A549 (cell line): ENCODE data around the gene SLC2A10. TPM values are rescaled to one million over a fixed set of nuclear protein-coding genes. Genes with fewer than 3 reads are reported as not detected.

Experiments
- ATAC-seq, 2 experiments: fragments of 200-7000 bp in 1 of 2; fragments of >200 bp in 1 of 2; cut with Nextera tagmentation in 1 of 2; cut with Tn5 transposase in 1 of 2; 3 replicates each; pipeline versions ENCODE4 v1.8.0 to v1.9.1; 2018 to 2020; ENCODE audit warnings: mild to moderate bottlenecking in 1 of 2, moderate library complexity in 1 of 2
- CTCF ChIA-PET: fragments of 300-600 bp; sonication (Branson Sonifier 250); formaldehyde crosslinking; extraction: SDS; loops from one replicate; lab custom pipeline; 2021; ENCODE audit warnings: antibody characterized with exemption, inconsistent platforms; lab: Yijun Ruan, JAX
- POLR2A ChIA-PET: fragments of 350-600 bp; formaldehyde crosslinking; extraction: SDS; loops from one replicate; lab custom pipeline; 2021; ENCODE audit warnings: antibody characterized with exemption, inconsistent platforms; lab: Yijun Ruan, JAX
- DNase-seq, 2 experiments: peaks; one replicate each; pipeline versions ENCODE4 v3.0.0 to v3.0.0-alpha.2; 2011 to 2016; ENCODE audit warnings: low read depth in 1 of 2, low spot score in 1 of 2
- FAIRE-seq: peaks from 2 replicates; lab custom pipeline; 2011; peaks lifted over from hg19 to GRCh38; lab: Jason Lieb, UNC
- H3K27ac ChIP-seq, 2 experiments: fragments of >200 bp; sonication (Bioruptor Twin); formaldehyde crosslinking; 3 replicates each; pipeline ENCODE4 v1.5.1; 2016 to 2017
- H3K4me1 ChIP-seq: fragments of >200 bp; sonication (Bioruptor Twin); formaldehyde crosslinking; 3 replicates; pipeline ENCODE4 v1.6.1; 2016
- H3K4me2 ChIP-seq: fragments of >200 bp; sonication (Bioruptor Twin); formaldehyde crosslinking; 3 replicates; pipeline ENCODE4 v1.6.1; 2016
- H3K4me3 ChIP-seq: fragments of >200 bp; sonication (Bioruptor Twin); formaldehyde crosslinking; 3 replicates; pipeline ENCODE4 v1.5.1; 2016
- H3K9me3 ChIP-seq: fragments of >200 bp; sonication (Bioruptor Twin); formaldehyde crosslinking; 3 replicates; pipeline ENCODE4 v1.6.1; 2016
- CBX2 ChIP-seq: fragments of 200-600 bp; sonication (generic); IDR thresholded peaks from 2 replicates; pipeline ENCODE4 v1.6.1; 2016; ENCODE audit warnings: low read depth, mild to moderate bottlenecking, borderline replicate concordance
- CBX8 ChIP-seq: fragments of 200-600 bp; sonication (generic); IDR thresholded peaks from 2 replicates; pipeline ENCODE4 v1.6.1; 2016
- CEBPB ChIP-seq, 2 experiments: fragments of >200 bp in 1 of 2; sonication (Bioruptor Twin) in 1 of 2; formaldehyde crosslinking in 1 of 2; IDR thresholded peaks; 2 replicates each; pipeline ENCODE4 v1.6.1; 2012 to 2016
- CHD2 ChIP-seq: fragments of 150-350 bp; IDR thresholded peaks from 2 replicates; pipeline ENCODE4 v1.6.1; 2014; ENCODE audit warnings: low read length; ENCODE audit not compliant: partially characterized antibody
- CHD4 ChIP-seq: fragments of 200-600 bp; sonication (generic); IDR thresholded peaks from 2 replicates; pipeline ENCODE4 v1.6.1; 2016; ENCODE audit warnings: antibody characterized with exemption, mild to moderate bottlenecking, borderline replicate concordance
- EHMT2 ChIP-seq: fragments of 200-600 bp; sonication (generic); IDR thresholded peaks from 2 replicates; pipeline ENCODE4 v1.6.1; 2016; ENCODE audit warnings: antibody characterized with exemption, low read depth, mild to moderate bottlenecking, moderate library complexity
- EP300 ChIP-seq, 2 experiments: fragments of >200 bp; sonication (Bioruptor Twin); formaldehyde crosslinking; IDR thresholded peaks; 2 replicates in 1 of 2; 3 replicates in 1 of 2; pipeline ENCODE4 v1.6.1; 2016 to 2017
- ESRRA ChIP-seq: fragments of 150-350 bp; IDR thresholded peaks from 2 replicates; pipeline ENCODE4 v1.6.1; 2014; ENCODE audit warnings: mild to moderate bottlenecking, low read length, borderline replicate concordance
- FOSL2 ChIP-seq, 2 experiments: fragments of 450-650 bp in 1 of 2; fragments of >200 bp in 1 of 2; sonication (Bioruptor Twin) in 1 of 2; formaldehyde crosslinking; IDR thresholded peaks; 2 replicates each; pipeline versions ENCODE4 v1.5.0 to v1.6.1; 2016 to 2020; ENCODE audit warnings: mild to moderate bottlenecking in 1 of 2, moderate library complexity in 1 of 2
- HDAC2 ChIP-seq: fragments of 200-600 bp; sonication (generic); IDR thresholded peaks from 2 replicates; pipeline ENCODE4 v1.6.1; 2016
- HOXA7 ChIP-seq: fragments of 250-450 bp; sonication (Bioruptor Pico); IDR thresholded peaks from 2 replicates; pipeline ENCODE4 v1.5.0; 2020; ENCODE audit warnings: mild to moderate bottlenecking, moderate library complexity
- HOXB13 ChIP-seq: fragments of 250-450 bp; sonication (Bioruptor Pico); IDR thresholded peaks from 2 replicates; pipeline ENCODE4 v1.5.0; 2020; ENCODE audit warnings: low read depth, mild to moderate bottlenecking, moderate library complexity
- JUN ChIP-seq, 2 experiments: fragments of >200 bp; sonication (Bioruptor Twin); formaldehyde crosslinking; IDR thresholded peaks; 2 replicates in 1 of 2; 3 replicates in 1 of 2; pipeline ENCODE4 v1.6.1; 2016 to 2017
- JUNB ChIP-seq: fragments of >200 bp; sonication (Bioruptor Twin); formaldehyde crosslinking; IDR thresholded peaks from 2 replicates; pipeline ENCODE4 v1.6.1; 2016
- KDM5A ChIP-seq: fragments of 200-600 bp; sonication (generic); IDR thresholded peaks from 2 replicates; pipeline ENCODE4 v1.6.1; 2016; ENCODE audit warnings: antibody characterized with exemption, mild to moderate bottlenecking
- MAFK ChIP-seq: fragments of 450-650 bp; IDR thresholded peaks from 2 replicates; pipeline ENCODE4 v1.6.1; 2014; ENCODE audit not compliant: partially characterized antibody
- MYC ChIP-seq: IDR thresholded peaks from 2 replicates; pipeline ENCODE4 v1.6.1; 2012; ENCODE audit warnings: mild to moderate bottlenecking, inconsistent platforms, low read length, improper control_type of control experiment, borderline replicate concordance
- POLR2AphosphoS2 ChIP-seq: conservative IDR thresholded peaks from 2 replicates; pipeline ENCODE4 v1.6.1; 2012; ENCODE audit warnings: low read length, improper control_type of control experiment, inconsistent platforms
- RCOR1 ChIP-seq: fragments of 150-350 bp; IDR thresholded peaks from 2 replicates; pipeline ENCODE4 v1.6.1; 2014; ENCODE audit warnings: antibody characterized with exemption, low read length, low read depth
- SMC3 ChIP-seq: fragments of >200 bp; sonication (Bioruptor Twin); formaldehyde crosslinking; IDR thresholded peaks from 3 replicates; pipeline ENCODE4 v1.6.1; 2018; ENCODE audit warnings: inconsistent platforms
- SREBF2 ChIP-seq: fragments of 450-650 bp; IDR thresholded peaks from 2 replicates; pipeline ENCODE4 v1.6.1; 2014; ENCODE audit warnings: mild to moderate bottlenecking, moderate library complexity
- ZFP36 ChIP-seq: fragments of 450-650 bp; IDR thresholded peaks from 2 replicates; pipeline ENCODE4 v1.6.1; 2014; ENCODE audit warnings: borderline replicate concordance; ENCODE audit not compliant: partially characterized antibody
- WGBS: methylation state at CpG from one replicate; pipeline ENCODE4 v1.1.6; 2017; ENCODE audit errors: missing lambda C conversion rate; 5-methylcytosine and 5-hydroxymethylcytosine counted together
- polyA plus RNA-seq, 4 experiments: library from polyadenylated mRNA; depleted of rRNA in 3 of 4; stranded (reverse); fragments of >200 nt; fragmentation: RNase III in 1 of 4; extraction: RNeasy Plus Mini Kit Qiagen cat#74134 plus additional on column Dnase treatment in 1 of 4; gene quantifications; 2 replicates in 3 of 4; 3 replicates in 1 of 4; pipeline ENCODE4 v1.2.3, GENCODE V29; 2011 to 2017
- TF ChIP-seq, protein P1 (sequence below): fragments of >200 bp; sonication (Bioruptor Twin); formaldehyde crosslinking; IDR thresholded peaks from 2 replicates; pipeline ENCODE4 v1.6.1; 2016
- TF ChIP-seq, protein P2 (sequence below): fragments of 150-350 bp; IDR thresholded peaks from 2 replicates; pipeline ENCODE4 v1.6.1; 2014; ENCODE audit warnings: low read depth, mild to moderate bottlenecking, low read length
- TF ChIP-seq, protein P3 (sequence below): fragments of 250-450 bp; sonication (Bioruptor Pico); IDR thresholded peaks from 2 replicates; pipeline ENCODE4 v1.5.0; 2020; ENCODE audit warnings: low read depth, mild to moderate bottlenecking, moderate library complexity
- TF ChIP-seq, protein P4 (sequence below): IDR thresholded peaks from 2 replicates; pipeline ENCODE4 v1.6.1; 2012
- TF ChIP-seq, protein P5 (sequence below): fragments of >200 bp; sonication (Bioruptor Twin); formaldehyde crosslinking; IDR thresholded peaks from 3 replicates; pipeline ENCODE4 v1.5.1; 2016
- TF ChIP-seq, protein P6 (sequence below): fragments of 450-650 bp; IDR thresholded peaks from 2 replicates; pipeline ENCODE4 v1.6.1; 2014; ENCODE audit warnings: antibody characterized with exemption

SLC2A10 gene
- polyA plus RNA-seq, 2 of the 4 experiments (the other 2 are of a cell fraction), result 0.01 TPM; not detected in 1

DNA sequence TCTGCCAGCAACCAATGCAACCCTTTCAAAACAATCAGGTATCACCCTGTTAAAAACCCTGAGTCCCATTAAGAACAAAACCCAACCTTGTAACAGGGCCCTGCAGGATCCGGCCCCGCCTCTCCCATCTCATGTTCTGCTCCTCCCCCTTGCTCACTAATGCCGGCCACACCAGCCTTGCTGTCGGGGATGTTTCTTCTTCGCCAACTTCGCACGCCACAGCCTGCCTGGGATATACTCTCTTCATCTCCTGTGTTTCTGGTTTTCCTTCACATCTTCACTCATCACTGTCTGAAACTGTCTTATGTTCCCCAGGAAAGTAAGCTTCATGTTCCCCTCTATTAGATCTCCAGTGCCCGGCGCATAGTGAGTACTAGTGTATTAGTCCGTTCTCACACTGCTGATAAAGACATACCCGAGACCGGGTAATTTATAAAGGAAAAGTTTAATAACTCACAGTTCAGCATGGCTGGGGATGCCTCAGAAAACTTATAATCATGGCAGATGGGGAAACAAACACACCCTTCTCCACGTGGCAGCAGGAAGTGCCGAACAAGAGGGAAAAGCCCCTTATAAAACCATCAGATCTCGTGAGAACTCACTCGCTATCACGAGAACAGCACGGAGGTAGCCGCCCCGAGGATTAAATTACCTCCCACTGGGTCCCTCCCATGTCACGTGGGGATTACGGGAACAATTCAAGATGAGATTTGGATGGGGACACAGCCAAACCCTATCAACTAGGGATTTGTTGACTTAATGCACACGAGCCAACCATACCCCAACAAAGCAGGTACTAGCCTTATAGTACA lies 25.3 kb upstream of the SLC2A10 start:
- no peak for TF ChIP-seq POLR2AphosphoS2
- TF ChIP-seq RCOR1, result no peak
- TF ChIP-seq, protein P1, sequence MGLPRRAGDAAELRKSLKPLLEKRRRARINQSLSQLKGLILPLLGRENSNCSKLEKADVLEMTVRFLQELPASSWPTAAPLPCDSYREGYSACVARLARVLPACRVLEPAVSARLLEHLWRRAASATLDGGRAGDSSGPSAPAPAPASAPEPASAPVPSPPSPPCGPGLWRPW, result no peak
- no peak for TF ChIP-seq MAFK
- TF ChIP-seq ESRRA, result no peak
- no peak for TF ChIP-seq CHD2
- no peak for TF ChIP-seq HDAC2
- TF ChIP-seq SREBF2, result no peak
- no peak for TF ChIP-seq CHD4
- TF ChIP-seq, protein P2, sequence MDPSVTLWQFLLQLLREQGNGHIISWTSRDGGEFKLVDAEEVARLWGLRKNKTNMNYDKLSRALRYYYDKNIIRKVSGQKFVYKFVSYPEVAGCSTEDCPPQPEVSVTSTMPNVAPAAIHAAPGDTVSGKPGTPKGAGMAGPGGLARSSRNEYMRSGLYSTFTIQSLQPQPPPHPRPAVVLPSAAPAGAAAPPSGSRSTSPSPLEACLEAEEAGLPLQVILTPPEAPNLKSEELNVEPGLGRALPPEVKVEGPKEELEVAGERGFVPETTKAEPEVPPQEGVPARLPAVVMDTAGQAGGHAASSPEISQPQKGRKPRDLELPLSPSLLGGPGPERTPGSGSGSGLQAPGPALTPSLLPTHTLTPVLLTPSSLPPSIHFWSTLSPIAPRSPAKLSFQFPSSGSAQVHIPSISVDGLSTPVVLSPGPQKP, result no peak
- no peak for TF ChIP-seq JUN (IDR thresholded peaks at IDR 0.05)
- no peak for TF ChIP-seq HOXA7 (CRISPR knock-in tag)
- no peak for TF ChIP-seq EHMT2
- TF ChIP-seq, protein P3, sequence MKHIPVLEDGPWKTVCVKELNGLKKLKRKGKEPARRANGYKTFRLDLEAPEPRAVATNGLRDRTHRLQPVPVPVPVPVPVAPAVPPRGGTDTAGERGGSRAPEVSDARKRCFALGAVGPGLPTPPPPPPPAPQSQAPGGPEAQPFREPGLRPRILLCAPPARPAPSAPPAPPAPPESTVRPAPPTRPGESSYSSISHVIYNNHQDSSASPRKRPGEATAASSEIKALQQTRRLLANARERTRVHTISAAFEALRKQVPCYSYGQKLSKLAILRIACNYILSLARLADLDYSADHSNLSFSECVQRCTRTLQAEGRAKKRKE (CRISPR knock-in tag), result no peak
- no peak for TF ChIP-seq EP300 (IDR thresholded peaks at IDR 0.05)
- no peak for TF ChIP-seq KDM5A
- TF ChIP-seq HOXB13, result no peak
- TF ChIP-seq MYC, result no peak
- no peak for TF ChIP-seq CBX2
- TF ChIP-seq CBX8, result no peak
- no peaks in the 10 kb centered on the region for H3K9me3 ChIP-seq
- H3K4me2 ChIP-seq, result no peak overlapping the region
- POLR2A ChIA-PET, result no interaction called here
- peaks cover 12% of the 10 kb centered on the region; the same call in 2 of the 3 replicates for H3K4me1 ChIP-seq
- DNase-seq (no peak), FAIRE-seq (no peak), ATAC-seq (no peak)
- CTCF ChIA-PET, result interaction anchor here (9.7 kb wide), 1 partner anchor 162 kb away, joined by 113 read pairs; no protein-coding TSS in a partner anchor
- H3K4me3 ChIP-seq, result no peak overlapping the region
- no peak overlapping the region for H3K27ac ChIP-seq
- WGBS, result 91% methylated on average over 23 of the region's 23 CpGs

DNA sequence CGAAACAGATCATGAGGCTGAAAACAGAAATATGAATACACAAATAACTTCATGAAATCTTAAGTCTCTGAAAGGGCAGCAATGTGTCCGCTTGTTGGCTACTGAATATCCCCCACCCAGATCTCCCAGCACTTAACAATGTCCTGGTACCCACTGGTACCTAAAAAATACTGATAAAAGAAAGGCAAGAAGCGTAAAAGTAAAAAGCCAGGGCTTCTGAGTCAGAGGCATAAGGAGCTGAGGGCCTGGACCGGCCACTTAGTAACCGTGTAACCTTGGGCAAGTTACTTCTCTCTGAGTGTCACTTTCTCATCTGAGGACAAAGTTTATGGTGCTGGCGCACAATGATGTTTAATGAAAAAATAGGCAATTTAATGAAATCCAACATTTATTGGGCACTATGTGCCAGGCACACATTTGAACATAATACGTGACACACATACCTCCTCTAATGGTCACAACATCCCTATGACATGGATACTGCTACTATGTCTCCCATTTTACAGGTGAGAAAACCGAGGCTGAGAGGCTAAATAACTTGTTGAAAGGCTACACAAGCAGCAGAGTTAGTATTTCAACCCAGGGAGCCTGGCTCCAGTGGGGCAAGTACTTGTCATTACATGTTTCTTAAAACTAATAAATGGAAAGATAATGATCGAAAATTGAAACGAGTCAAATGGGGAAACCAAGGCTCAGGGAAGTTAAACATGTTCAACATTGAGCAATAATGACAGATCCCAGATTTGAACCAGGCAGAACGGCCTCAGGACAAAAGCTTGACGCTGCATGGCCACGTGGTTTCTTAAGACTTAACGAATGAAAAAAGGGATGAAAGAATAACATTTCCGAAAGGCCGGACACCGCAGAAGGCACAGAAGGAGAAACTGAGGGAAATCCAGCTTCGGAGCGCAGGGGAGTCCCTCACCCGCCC lies 21.0 kb upstream of the SLC2A10 start:
- FAIRE-seq, result no peak
- POLR2A ChIA-PET, result no interaction called here

More for the DNA sequence above, 21.0 kb upstream of the SLC2A10 start:
- Histone ChIP-seq H3K9me3 (peaks cover 8% of the 10 kb centered on the region; the same call in 1 of the 3 replicates), H3K4me1 (peaks cover 14% of the 10 kb centered on the region), H3K4me2 (peak overlapping the region; percentile 98), H3K4me3 (peak overlapping the region; percentile 55), H3K27ac (peak overlapping the region; percentile 84 to 94)
- TF ChIP-seq, protein P4, sequence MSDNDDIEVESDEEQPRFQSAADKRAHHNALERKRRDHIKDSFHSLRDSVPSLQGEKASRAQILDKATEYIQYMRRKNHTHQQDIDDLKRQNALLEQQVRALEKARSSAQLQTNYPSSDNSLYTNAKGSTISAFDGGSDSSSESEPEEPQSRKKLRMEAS, result peak; percentile 76; the same call in 1 of the 2 replicates
- TF ChIP-seq MYC (0 out of 2 replicates have a peak, but pooled peaks have one; percentile 37), CHD4 (no peak; the same call in 1 of the 2 replicates), FOSL2 (IDR thresholded peaks at IDR 0.05) (no peak), FOSL2 (CRISPR knock-in tag; IDR thresholded peaks at IDR 0.05) (no peak), HDAC2 (no peak; the same call in 1 of the 2 replicates), SMC3 (no peak), ZFP36 (no peak), JUNB (no peak), CEBPB (IDR thresholded peaks at IDR 0.05) (peak; percentile 17 to 44; a peak in 1 of 4 replicates)
- TF ChIP-seq, protein P5, sequence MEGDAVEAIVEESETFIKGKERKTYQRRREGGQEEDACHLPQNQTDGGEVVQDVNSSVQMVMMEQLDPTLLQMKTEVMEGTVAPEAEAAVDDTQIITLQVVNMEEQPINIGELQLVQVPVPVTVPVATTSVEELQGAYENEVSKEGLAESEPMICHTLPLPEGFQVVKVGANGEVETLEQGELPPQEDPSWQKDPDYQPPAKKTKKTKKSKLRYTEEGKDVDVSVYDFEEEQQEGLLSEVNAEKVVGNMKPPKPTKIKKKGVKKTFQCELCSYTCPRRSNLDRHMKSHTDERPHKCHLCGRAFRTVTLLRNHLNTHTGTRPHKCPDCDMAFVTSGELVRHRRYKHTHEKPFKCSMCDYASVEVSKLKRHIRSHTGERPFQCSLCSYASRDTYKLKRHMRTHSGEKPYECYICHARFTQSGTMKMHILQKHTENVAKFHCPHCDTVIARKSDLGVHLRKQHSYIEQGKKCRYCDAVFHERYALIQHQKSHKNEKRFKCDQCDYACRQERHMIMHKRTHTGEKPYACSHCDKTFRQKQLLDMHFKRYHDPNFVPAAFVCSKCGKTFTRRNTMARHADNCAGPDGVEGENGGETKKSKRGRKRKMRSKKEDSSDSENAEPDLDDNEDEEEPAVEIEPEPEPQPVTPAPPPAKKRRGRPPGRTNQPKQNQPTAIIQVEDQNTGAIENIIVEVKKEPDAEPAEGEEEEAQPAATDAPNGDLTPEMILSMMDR, result no peak
- TF ChIP-seq, protein P6, sequence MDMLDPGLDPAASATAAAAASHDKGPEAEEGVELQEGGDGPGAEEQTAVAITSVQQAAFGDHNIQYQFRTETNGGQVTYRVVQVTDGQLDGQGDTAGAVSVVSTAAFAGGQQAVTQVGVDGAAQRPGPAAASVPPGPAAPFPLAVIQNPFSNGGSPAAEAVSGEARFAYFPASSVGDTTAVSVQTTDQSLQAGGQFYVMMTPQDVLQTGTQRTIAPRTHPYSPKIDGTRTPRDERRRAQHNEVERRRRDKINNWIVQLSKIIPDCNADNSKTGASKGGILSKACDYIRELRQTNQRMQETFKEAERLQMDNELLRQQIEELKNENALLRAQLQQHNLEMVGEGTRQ, result peak; percentile 63
- TF ChIP-seq, protein P3 (CRISPR knock-in tag), result no peak
- 22% methylated on average over 20 of the region's 20 CpGs for WGBS
- DNase-seq (peak in 1 of 2 experiments; percentile 51), ATAC-seq (no peak)
- CTCF ChIA-PET, result interaction anchor here (0.6 to 9.7 kb wide), 7 partner anchors 8 to 628 kb away, joined by 3 to 113 read pairs (median 3); no protein-coding TSS in a partner anchor
